ENCODE data around the gene ITIH4. TPM values are rescaled to one million over a fixed set of nuclear protein-coding genes. Genes with fewer than 3 reads are reported as not detected.

Gene ITIH4
- total and polyA plus RNA-seq, 10 of the 15 experiments (the other 5 are each of a cell fraction or from before 2014, with no cell fraction given): 0.64 to 4.1 (median 1.3) TPM

DNA sequence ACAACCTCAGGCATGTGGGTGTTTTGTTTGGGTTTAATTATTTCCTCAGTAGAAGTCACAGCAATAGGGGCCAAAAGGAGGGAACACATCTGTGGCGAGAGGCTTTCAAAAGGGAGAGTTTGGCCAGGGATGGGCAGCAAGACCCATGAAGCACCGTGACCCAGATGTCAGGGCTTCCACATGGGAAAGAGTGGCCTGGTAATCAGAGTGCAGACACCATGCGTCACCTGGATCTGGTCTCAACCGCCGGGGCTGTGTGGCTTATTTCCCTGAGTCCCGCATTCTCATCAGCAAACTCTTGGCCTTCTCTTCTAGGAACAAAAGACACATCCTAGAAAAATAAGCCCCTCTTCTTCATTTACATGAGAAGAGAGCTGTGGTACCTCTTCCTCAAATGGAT lies 16.8 kb upstream of the ITIH4 start:
- DNase-seq (ENCODE audit: low read depth, low spot score) (no peak), ATAC-seq (no peak), FAIRE-seq (no peak)
- Histone ChIP-seq H3K27me3 (replicated peaks in 1 of 2; ENCODE audit: control insufficient read depth in 2 of 2, insufficient read depth in 2 of 2, low read length in 1 of 2) (no peaks in the 10 kb centered on the region), H3K4me2 (ENCODE audit: control insufficient read depth, insufficient read depth) (no peak overlapping the region), H2AFZ (ENCODE audit: control insufficient read depth, low read depth, low read length) (no peak overlapping the region), H3K36me3 (ENCODE audit: control insufficient read depth in 2 of 2, insufficient read depth in 2 of 2, low read length in 1 of 2) (peaks cover 12 to 21% of the 10 kb centered on the region in 2 experiments), H3K27ac (ENCODE audit: control insufficient read depth, insufficient read depth) (no peak overlapping the region), H3K4me3 (no peak overlapping the region), H3K4me1 (ENCODE audit: control insufficient read depth, insufficient read depth, low read length) (peaks cover 8% of the 10 kb centered on the region), H4K20me1 (ENCODE audit: control insufficient read depth, insufficient read depth) (no peaks in the 10 kb centered on the region), H3K9me3 (replicated peaks; ENCODE audit: control insufficient read depth, insufficient read depth, low read length) (no peaks in the 10 kb centered on the region), H3K79me2 (ENCODE audit: control insufficient read depth, insufficient read depth, low read length) (no peaks in the 10 kb centered on the region), H3K9ac (ENCODE audit: control insufficient read depth, insufficient read depth, low read length) (no peak overlapping the region)
- CTCF ChIA-PET: interaction anchor here (1.4 to 1.7 kb wide), 2 partner anchors 85 to 227 kb away, joined by 3 read pairs; no protein-coding TSS in a partner anchor
- SMC1A ChIA-PET (ENCODE audit: uncharacterized antibody, unreplicated experiment): interaction anchor here (1.0 to 2.6 kb wide), 4 partner anchors 46 to 89 kb away, joined by 3 to 12 read pairs (median 4); no protein-coding TSS in a partner anchor
- TF ChIP-seq, protein P1, sequence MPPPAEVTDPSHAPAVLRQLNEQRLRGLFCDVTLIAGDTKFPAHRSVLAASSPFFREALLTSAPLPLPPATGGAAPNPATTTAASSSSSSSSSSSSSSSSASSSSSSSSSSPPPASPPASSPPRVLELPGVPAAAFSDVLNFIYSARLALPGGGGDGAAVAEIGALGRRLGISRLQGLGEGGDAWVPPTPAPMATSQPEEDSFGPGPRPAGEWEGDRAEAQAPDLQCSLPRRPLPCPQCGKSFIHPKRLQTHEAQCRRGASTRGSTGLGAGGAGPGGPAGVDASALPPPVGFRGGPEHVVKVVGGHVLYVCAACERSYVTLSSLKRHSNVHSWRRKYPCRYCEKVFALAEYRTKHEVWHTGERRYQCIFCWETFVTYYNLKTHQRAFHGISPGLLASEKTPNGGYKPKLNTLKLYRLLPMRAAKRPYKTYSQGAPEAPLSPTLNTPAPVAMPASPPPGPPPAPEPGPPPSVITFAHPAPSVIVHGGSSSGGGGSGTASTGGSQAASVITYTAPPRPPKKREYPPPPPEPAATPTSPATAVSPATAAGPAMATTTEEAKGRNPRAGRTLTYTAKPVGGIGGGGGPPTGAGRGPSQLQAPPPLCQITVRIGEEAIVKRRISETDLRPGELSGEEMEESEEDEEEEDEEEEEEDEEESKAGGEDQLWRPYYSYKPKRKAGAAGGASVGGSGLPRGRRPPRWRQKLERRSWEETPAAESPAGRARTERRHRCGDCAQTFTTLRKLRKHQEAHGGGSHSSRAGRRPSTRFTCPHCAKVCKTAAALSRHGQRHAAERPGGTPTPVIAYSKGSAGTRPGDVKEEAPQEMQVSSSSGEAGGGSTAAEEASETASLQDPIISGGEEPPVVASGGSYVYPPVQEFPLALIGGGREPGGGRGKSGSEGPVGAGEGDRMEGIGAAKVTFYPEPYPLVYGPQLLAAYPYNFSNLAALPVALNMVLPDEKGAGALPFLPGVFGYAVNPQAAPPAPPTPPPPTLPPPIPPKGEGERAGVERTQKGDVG (CRISPR knock-in tag; IDR thresholded peaks at IDR 0.05): no peak
- TF ChIP-seq, protein P2, sequence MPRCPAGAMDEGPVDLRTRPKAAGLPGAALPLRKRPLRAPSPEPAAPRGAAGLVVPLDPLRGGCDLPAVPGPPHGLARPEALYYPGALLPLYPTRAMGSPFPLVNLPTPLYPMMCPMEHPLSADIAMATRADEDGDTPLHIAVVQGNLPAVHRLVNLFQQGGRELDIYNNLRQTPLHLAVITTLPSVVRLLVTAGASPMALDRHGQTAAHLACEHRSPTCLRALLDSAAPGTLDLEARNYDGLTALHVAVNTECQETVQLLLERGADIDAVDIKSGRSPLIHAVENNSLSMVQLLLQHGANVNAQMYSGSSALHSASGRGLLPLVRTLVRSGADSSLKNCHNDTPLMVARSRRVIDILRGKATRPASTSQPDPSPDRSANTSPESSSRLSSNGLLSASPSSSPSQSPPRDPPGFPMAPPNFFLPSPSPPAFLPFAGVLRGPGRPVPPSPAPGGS (IDR thresholded peaks at IDR 0.05; ENCODE audit: borderline replicate concordance, insufficient read depth, low read depth, low read length, poor library complexity, severe bottlenecking): no peak
- TF ChIP-seq, protein P3, sequence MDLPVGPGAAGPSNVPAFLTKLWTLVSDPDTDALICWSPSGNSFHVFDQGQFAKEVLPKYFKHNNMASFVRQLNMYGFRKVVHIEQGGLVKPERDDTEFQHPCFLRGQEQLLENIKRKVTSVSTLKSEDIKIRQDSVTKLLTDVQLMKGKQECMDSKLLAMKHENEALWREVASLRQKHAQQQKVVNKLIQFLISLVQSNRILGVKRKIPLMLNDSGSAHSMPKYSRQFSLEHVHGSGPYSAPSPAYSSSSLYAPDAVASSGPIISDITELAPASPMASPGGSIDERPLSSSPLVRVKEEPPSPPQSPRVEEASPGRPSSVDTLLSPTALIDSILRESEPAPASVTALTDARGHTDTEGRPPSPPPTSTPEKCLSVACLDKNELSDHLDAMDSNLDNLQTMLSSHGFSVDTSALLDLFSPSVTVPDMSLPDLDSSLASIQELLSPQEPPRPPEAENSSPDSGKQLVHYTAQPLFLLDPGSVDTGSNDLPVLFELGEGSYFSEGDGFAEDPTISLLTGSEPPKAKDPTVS (IDR thresholded peaks at IDR 0.05; ENCODE audit: low read depth, low read length): no peak
- TF ChIP-seq, protein P4, sequence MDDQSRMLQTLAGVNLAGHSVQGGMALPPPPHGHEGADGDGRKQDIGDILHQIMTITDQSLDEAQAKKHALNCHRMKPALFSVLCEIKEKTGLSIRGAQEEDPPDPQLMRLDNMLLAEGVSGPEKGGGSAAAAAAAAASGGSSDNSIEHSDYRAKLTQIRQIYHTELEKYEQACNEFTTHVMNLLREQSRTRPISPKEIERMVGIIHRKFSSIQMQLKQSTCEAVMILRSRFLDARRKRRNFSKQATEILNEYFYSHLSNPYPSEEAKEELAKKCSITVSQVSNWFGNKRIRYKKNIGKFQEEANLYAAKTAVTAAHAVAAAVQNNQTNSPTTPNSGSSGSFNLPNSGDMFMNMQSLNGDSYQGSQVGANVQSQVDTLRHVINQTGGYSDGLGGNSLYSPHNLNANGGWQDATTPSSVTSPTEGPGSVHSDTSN (IDR thresholded peaks at IDR 0.05; ENCODE audit: insufficient replicate concordance, low read depth, low read length): no peak
- no peak for TF ChIP-seq STAT1 (conservative IDR thresholded peaks at IDR 0.05)
- TF ChIP-seq CBFB (IDR thresholded peaks at IDR 0.05; ENCODE audit: low read depth): no peak
- no peak for TF ChIP-seq CHD4 (IDR thresholded peaks at IDR 0.05)
- TF ChIP-seq, protein P5, sequence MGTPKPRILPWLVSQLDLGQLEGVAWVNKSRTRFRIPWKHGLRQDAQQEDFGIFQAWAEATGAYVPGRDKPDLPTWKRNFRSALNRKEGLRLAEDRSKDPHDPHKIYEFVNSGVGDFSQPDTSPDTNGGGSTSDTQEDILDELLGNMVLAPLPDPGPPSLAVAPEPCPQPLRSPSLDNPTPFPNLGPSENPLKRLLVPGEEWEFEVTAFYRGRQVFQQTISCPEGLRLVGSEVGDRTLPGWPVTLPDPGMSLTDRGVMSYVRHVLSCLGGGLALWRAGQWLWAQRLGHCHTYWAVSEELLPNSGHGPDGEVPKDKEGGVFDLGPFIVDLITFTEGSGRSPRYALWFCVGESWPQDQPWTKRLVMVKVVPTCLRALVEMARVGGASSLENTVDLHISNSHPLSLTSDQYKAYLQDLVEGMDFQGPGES (IDR thresholded peaks at IDR 0.05): no peak
- TF ChIP-seq HDAC6 (IDR thresholded peaks at IDR 0.05; ENCODE audit: unreplicated experiment): no peak
- no peak for TF ChIP-seq NFIC (IDR thresholded peaks at IDR 0.05; ENCODE audit: low read depth, low read length)
- TF ChIP-seq CREM (IDR thresholded peaks at IDR 0.05; ENCODE audit: low read depth): no peak
- no peak for TF ChIP-seq PML (IDR thresholded peaks at IDR 0.05; ENCODE audit: low read length)
- no peak for TF ChIP-seq EP300 (IDR thresholded peaks at IDR 0.05; ENCODE audit: borderline replicate concordance in 1 of 2, control insufficient read depth in 1 of 2, low read depth in 2 of 2, low read length in 2 of 2)
- no peak for TF ChIP-seq GABPA (IDR thresholded peaks at IDR 0.05; ENCODE audit: low read depth)
- in situ Hi-C loops (cut with MboI): loop anchor here (10.0 kb wide), 1 partner anchor 228 kb away; no protein-coding TSS in a partner anchor
- WGBS (ENCODE audit: insufficient coverage, insufficient replicate concordance, low lambda C conversion rate, missing lambda C conversion rate): 98% methylated on average over 6 of the region's 6 CpGs
- POLR2A ChIA-PET: no interaction called here
- RAD21 ChIA-PET (ENCODE audit: unreplicated experiment): interaction anchor here (1.4 kb wide), 1 partner anchor 9 kb away, joined by 4 read pairs; no protein-coding TSS in a partner anchor
- no TSS peak for BruUV-seq (replicated peaks)
- intact Hi-C loops (cut with micrococcal nuclease; ENCODE audit: unreplicated experiment): no loop called here

Data from GM12878 (cell line).